HCT116 (cell line): ENCODE data around the gene MS4A4E. TPM values are rescaled to one million over a fixed set of nuclear protein-coding genes. Genes with fewer than 3 reads are reported as not detected.

Experiments
- ATAC-seq: fragments of 200-7000 bp; cut with Tn5 transposase; 2 replicates; pipeline ENCODE4 v1.9.1; 2020; ENCODE audit warnings: mild to moderate bottlenecking, moderate library complexity
- BruUV-seq: library from RNA; stranded (reverse); fragments of 400-500 nt; replicated peaks from 2 replicates; lab custom pipeline; 2021; lab: Mats Ljungman, UMichigan
- CTCF ChIA-PET: fragments of 300-600 bp; sonication (Branson Sonifier 250); formaldehyde crosslinking; loops from one replicate; lab custom pipeline; 2021; ENCODE audit warnings: antibody characterized with exemption; lab: Charles Lee
- POLR2A ChIA-PET: fragments of 300-600, 350-600 bp; sonication (Branson Sonifier 250); formaldehyde crosslinking; loops from one replicate; lab custom pipeline; 2021; ENCODE audit warnings: antibody characterized with exemption; lab: Charles Lee
- RAD21 ChIA-PET, 2 experiments: fragments of 300-600 bp; sonication (Branson Sonifier 250); formaldehyde crosslinking; loops; one replicate each; lab custom pipeline; 2023; ENCODE audit warnings: low total read pairs in 2 of 2; ENCODE audit not compliant: uncharacterized antibody in 2 of 2, unreplicated experiment in 2 of 2, low non-redundant PET in 1 of 2; lab: Charles Lee
- DNase-seq: peaks from one replicate; pipeline ENCODE4 v3.0.0-alpha.2; 2010; ENCODE audit warnings: low read depth, low spot score
- H2AFZ ChIP-seq: fragments of 200-600 bp; shearing (Covaris generic), sonication (generic); 2 replicates; pipeline ENCODE4 v1.6.1; 2017; ENCODE audit warnings: low read depth, mixed run types, mixed read lengths, antibody characterized with exemption, low read length; ENCODE audit not compliant: poor library complexity, severe bottlenecking
- H3K27ac ChIP-seq: 2 replicates; pipeline ENCODE4 v1.5.1; 2012; ENCODE audit warnings: low read depth, low read length
- H3K27me3 ChIP-seq: fragments of 200-600 bp; sonication (generic); 2 replicates; pipeline ENCODE4 v1.6.1; 2016; ENCODE audit warnings: mixed run types, low read length, mixed read lengths; ENCODE audit not compliant: insufficient read depth
- H3K36me3 ChIP-seq, 2 experiments: fragments of 200-500 bp in 1 of 2; fragments of 200-600 bp in 1 of 2; sonication (Bioruptor generic) in 1 of 2; sonication (generic) in 1 of 2; 2 replicates each; pipeline versions ENCODE4 v1.5.1 to v1.6.1; 2014 to 2016; ENCODE audit warnings: low read length in 2 of 2, inconsistent platforms in 1 of 2, mixed read lengths in 1 of 2, mixed run types in 1 of 2; ENCODE audit not compliant: insufficient read depth in 2 of 2, control insufficient read depth in 1 of 2
- H3K4me1 ChIP-seq, 2 experiments: fragments of 200-600 bp in 1 of 2; sonication (generic) in 1 of 2; 2 replicates each; pipeline versions ENCODE4 v1.5.1 to v1.6.1; 2012 to 2017; ENCODE audit warnings: low read length in 2 of 2, inconsistent platforms in 1 of 2, mild to moderate bottlenecking in 1 of 2, mixed read lengths in 1 of 2, mixed run types in 1 of 2, moderate library complexity in 1 of 2; ENCODE audit not compliant: insufficient read depth in 2 of 2, control insufficient read depth in 1 of 2
- H3K4me2 ChIP-seq: fragments of 200-600 bp; sonication (generic); 2 replicates; pipeline ENCODE4 v1.6.1; 2017; ENCODE audit warnings: mixed run types, low read length, mixed read lengths
- H3K4me3 ChIP-seq, 2 experiments: fragments of 200-600 bp in 1 of 2; sonication (generic) in 1 of 2; replicated peaks in 1 of 2; 2 replicates each; pipeline ENCODE4 v1.5.1; 2011 to 2016; ENCODE audit warnings: low read length in 2 of 2, control low read depth in 1 of 2, low read depth in 1 of 2, mild to moderate bottlenecking in 1 of 2, mixed read lengths in 1 of 2, mixed run types in 1 of 2
- H3K79me2 ChIP-seq: fragments of 200-600 bp; sonication (generic); 2 replicates; pipeline ENCODE4 v1.6.1; 2017; ENCODE audit warnings: mild to moderate bottlenecking, mixed run types, low read length, moderate library complexity, mixed read lengths; ENCODE audit not compliant: insufficient read depth
- H3K9ac ChIP-seq: fragments of 200-600 bp; sonication (generic); 2 replicates; pipeline ENCODE4 v1.6.1; 2016; ENCODE audit warnings: low read length, mixed read lengths
- H3K9me2 ChIP-seq: fragments of 200-600 bp; sonication (generic), shearing (Covaris generic); 2 replicates; pipeline ENCODE4 v1.6.1; 2017; ENCODE audit warnings: mixed run types, mild to moderate bottlenecking, moderate library complexity; ENCODE audit not compliant: insufficient read depth
- H3K9me3 ChIP-seq, 2 experiments: fragments of 200-500 bp in 1 of 2; fragments of 200-600 bp in 1 of 2; sonication (Bioruptor generic) in 1 of 2; sonication (generic) in 1 of 2; 2 replicates each; pipeline ENCODE4 v1.6.1; 2014 to 2017; ENCODE audit warnings: low read length in 2 of 2, mixed read lengths in 2 of 2, inconsistent platforms in 1 of 2, low read depth in 1 of 2, mild to moderate bottlenecking in 1 of 2, mixed run types in 1 of 2, moderate library complexity in 1 of 2; ENCODE audit not compliant: control insufficient read depth in 1 of 2, insufficient read depth in 1 of 2
- H4K20me1 ChIP-seq: fragments of 200-600 bp; sonication (generic), shearing (Covaris generic); 2 replicates; pipeline ENCODE4 v1.6.1; 2017; ENCODE audit warnings: mixed run types, mild to moderate bottlenecking, moderate library complexity; ENCODE audit not compliant: insufficient read depth
- ATF3 ChIP-seq: IDR thresholded peaks from 2 replicates; pipeline ENCODE4 v1.6.1; 2012
- CBX3 ChIP-seq: IDR thresholded peaks from 2 replicates; pipeline ENCODE4 v1.6.1; 2012; ENCODE audit warnings: low read depth
- CTCF ChIP-seq, 3 experiments: fragments of 200-600 bp in 1 of 3; sonication (generic) in 1 of 3; IDR thresholded peaks in 2 of 3; conservative IDR thresholded peaks in 1 of 3; 2 replicates each; pipeline ENCODE4 v1.5.1; 2012 to 2017; ENCODE audit warnings: low read depth in 2 of 3, low read length in 2 of 3, antibody characterized with exemption in 1 of 3, borderline replicate concordance in 1 of 3, control low read depth in 1 of 3, mild to moderate bottlenecking in 1 of 3, mixed read lengths in 1 of 3, mixed run types in 1 of 3, moderate library complexity in 1 of 3; ENCODE audit not compliant: insufficient read depth in 1 of 3
- EGR1 ChIP-seq: IDR thresholded peaks from 2 replicates; pipeline ENCODE4 v1.6.1; 2012; ENCODE audit warnings: low read depth
- POLR2A ChIP-seq: IDR thresholded peaks from 2 replicates; pipeline ENCODE4 v1.7.0; 2011; ENCODE audit warnings: borderline replicate concordance; ENCODE audit not compliant: insufficient read depth, insufficient read length; ENCODE audit errors: extremely low read depth
- POLR2AphosphoS5 ChIP-seq: IDR thresholded peaks from 2 replicates; pipeline ENCODE4 v1.6.1; 2011; ENCODE audit warnings: mild to moderate bottlenecking, low read depth, low read length, moderate library complexity
- SP1 ChIP-seq: IDR thresholded peaks from 2 replicates; pipeline ENCODE4 v1.6.1; 2012; ENCODE audit warnings: low read depth
- SRF ChIP-seq: IDR thresholded peaks from 2 replicates; pipeline ENCODE4 v1.6.1; 2012; ENCODE audit warnings: low read depth
- TCF7L2 ChIP-seq: IDR thresholded peaks from 2 replicates; pipeline ENCODE4 v1.7.0; 2011; ENCODE audit warnings: borderline replicate concordance, inconsistent platforms; ENCODE audit not compliant: insufficient read depth, insufficient read length; ENCODE audit errors: extremely low read depth
- ZBTB33 ChIP-seq: IDR thresholded peaks from 2 replicates; pipeline ENCODE4 v1.6.1; 2011; ENCODE audit warnings: mild to moderate bottlenecking, low read length, moderate library complexity; ENCODE audit not compliant: insufficient replicate concordance; ENCODE audit errors: extremely low read depth
- ZFX ChIP-seq: fragments of 450-650 bp; IDR thresholded peaks from 2 replicates; pipeline ENCODE4 v1.6.1; 2017
- ZNF274 ChIP-seq: fragments of 200-500 bp; sonication (Bioruptor generic); IDR thresholded peaks from 2 replicates; pipeline ENCODE4 v1.6.1; 2014; ENCODE audit warnings: mild to moderate bottlenecking, low read depth, low read length, inconsistent platforms
- intact Hi-C: fragments of 100-400 bp; cut with micrococcal nuclease; formaldehyde crosslinking; loops from 2 replicates; pipeline ENCODE4 v1.10.0; 2022
- total RNA-seq: library from RNA; stranded (reverse); gene quantifications from one replicate; pipeline ENCODE4 v1.2.1, GENCODE V29; 2021; ENCODE audit not compliant: unreplicated experiment

The MS4A4E gene
- total RNA-seq, 1 experiment from 2014 or later, result not detected

- intact Hi-C loops, result no loop called here
Observed at GRCh38 chr11:60222141-60222540, 20.8 kb downstream of the MS4A4E start.

More at GRCh38 chr11:60222141-60222540, 20.8 kb downstream of the MS4A4E start:
- H3K27ac ChIP-seq, result no peak overlapping the region
- H4K20me1 ChIP-seq, result no peaks in the 10 kb centered on the region
- H3K9me2 ChIP-seq, result no peaks in the 10 kb centered on the region
- H3K4me3 ChIP-seq, result no peak overlapping the region
- H3K4me2 ChIP-seq, result no peak overlapping the region
- DNase-seq, result no peak
- ChIA-PET POLR2A (no interaction called here), RAD21 (no interaction called here), CTCF (no interaction called here)
- no peaks in the 10 kb centered on the region for H3K79me2 ChIP-seq
- no peak overlapping the region for H2AFZ ChIP-seq
- no peak overlapping the region for H3K9ac ChIP-seq
- no peak for TF ChIP-seq EGR1
- no peak for TF ChIP-seq POLR2A
- no peak for TF ChIP-seq ZFX
- TF ChIP-seq CTCF (IDR thresholded peaks at IDR 0.05 in 2 of 3, conservative IDR thresholded peaks at IDR 0.05 in 1 of 3; ENCODE audit: borderline replicate concordance in 1 of 3, insufficient read depth in 1 of 3, low read depth in 2 of 3, low read length in 2 of 3), result no peak
- TF ChIP-seq CBX3, result no peak
- TF ChIP-seq POLR2AphosphoS5, result no peak
- no peak for TF ChIP-seq SP1
- TF ChIP-seq ZNF274, result no peak
- TF ChIP-seq ZBTB33, result no peak
- no peak for TF ChIP-seq SRF
- TF ChIP-seq TCF7L2, result no peak
- TF ChIP-seq ATF3, result no peak
- no TSS peak for BruUV-seq
- no peak for ATAC-seq
- no peaks in the 10 kb centered on the region for H3K9me3 ChIP-seq
- H3K36me3 ChIP-seq, result no peaks in the 10 kb centered on the region
- no peaks in the 10 kb centered on the region for H3K27me3 ChIP-seq
- H3K4me1 ChIP-seq, result no peaks in the 10 kb centered on the region
